Mucosa of rectum (tissue), 2 donors: ENCODE data around the gene ASB10.

Experiments
- H3K27ac ChIP-seq, 2 donors: one replicate each; pipeline ENCODE4 v1.7.0; 2013; ENCODE audit warnings: inconsistent platforms in 2 of 2, low read depth in 2 of 2, low read length in 2 of 2
- H3K27me3 ChIP-seq, 2 donors: one replicate each; pipeline ENCODE4 v1.7.0; 2013; ENCODE audit warnings: low read length in 2 of 2; ENCODE audit not compliant: control insufficient read depth in 2 of 2, insufficient read depth in 2 of 2
- H3K36me3 ChIP-seq, 2 donors: one replicate each; pipeline ENCODE4 v1.7.0; 2013; ENCODE audit warnings: low read length in 2 of 2; ENCODE audit not compliant: control insufficient read depth in 2 of 2, insufficient read depth in 2 of 2
- H3K4me1 ChIP-seq, 2 donors: one replicate each; pipeline ENCODE4 v1.7.0; 2013; ENCODE audit warnings: low read length in 2 of 2, mild to moderate bottlenecking in 1 of 2; ENCODE audit not compliant: control insufficient read depth in 2 of 2, insufficient read depth in 2 of 2
- H3K4me3 ChIP-seq, 2 donors: one replicate each; pipeline ENCODE4 v1.7.0; 2013; ENCODE audit warnings: low read length in 2 of 2
- H3K9ac ChIP-seq, 2 donors: one replicate each; pipeline ENCODE4 v1.7.0; 2013; ENCODE audit warnings: low read length in 2 of 2, low read depth in 1 of 2, mild to moderate bottlenecking in 1 of 2
- H3K9me3 ChIP-seq, 2 donors: one replicate each; pipeline ENCODE4 v1.7.0; 2013; ENCODE audit warnings: low read length in 2 of 2; ENCODE audit not compliant: control insufficient read depth in 2 of 2
- donor health status: healthy.
- donor health status: Normal muscosa, but diverticular disease.

ASB10 gene

GRCh38 chr7:151211155-151211772, 24.2 kb upstream of the ASB10 start:
- H3K4me1 ChIP-seq = no peaks in the 10 kb centered on the region
- H3K27me3 ChIP-seq = peaks cover 0 to 4% of the 10 kb centered on the region in 2 donors
- H3K27ac ChIP-seq = no peak overlapping the region
- peak overlapping the region in 1 of 2 donors; percentile 17 for H3K9ac ChIP-seq
- peaks cover 17 to 25% of the 10 kb centered on the region in 2 donors for H3K36me3 ChIP-seq
- no peaks in the 10 kb centered on the region for H3K9me3 ChIP-seq
- H3K4me3 ChIP-seq = no peak overlapping the region

DNA sequence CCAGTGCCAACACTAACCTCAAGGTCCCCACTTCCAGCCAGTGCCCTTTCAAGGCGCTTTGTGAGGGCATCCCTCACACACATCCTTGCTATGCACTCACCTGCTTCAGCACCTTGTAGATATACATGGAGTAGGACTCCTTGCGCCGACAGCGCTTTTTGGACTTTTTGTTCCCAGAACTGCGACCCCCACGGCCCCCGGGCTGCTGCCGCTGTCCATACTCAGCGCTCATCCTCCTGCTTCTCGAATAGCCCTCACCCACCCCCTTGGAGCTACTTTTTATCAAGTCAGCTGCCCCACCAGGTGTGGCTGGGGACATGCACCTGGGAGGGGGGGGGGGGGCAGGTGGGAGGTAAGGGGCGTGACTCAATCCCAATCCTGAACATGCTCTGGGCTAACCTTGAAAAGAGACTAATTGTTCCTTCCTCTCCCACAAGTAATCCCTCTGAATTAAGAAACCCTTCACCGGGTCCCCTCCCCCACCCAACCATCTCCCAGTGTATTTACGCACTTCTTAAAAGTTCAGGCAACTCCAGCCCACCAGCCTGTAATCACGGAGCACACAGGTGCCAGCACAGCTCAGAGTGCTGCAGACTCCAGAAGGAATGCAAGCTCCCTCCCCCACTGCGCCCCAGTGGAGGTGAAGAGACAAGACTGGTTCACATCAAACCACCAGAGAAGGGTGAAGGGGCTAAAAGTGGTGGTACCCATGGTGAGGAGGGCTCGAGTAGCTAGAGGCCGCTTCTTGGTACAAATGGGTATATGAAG, 23.2 kb upstream of the ASB10 start, which contains the start of gene H2BK1:
Gene H2BK1, minus strand, starts transcription at position 402 of the 768 bp plus-strand sequence. Its CDS starts 170 bp downstream, at position 232.
- Histone ChIP-seq H3K4me3 (no peak within 1 kb of the TSS), H3K9ac (no peak within 1 kb of the TSS), H3K36me3 (peaks cover 11 to 16% of the 10 kb centered on the region in 2 donors), H3K9me3 (no peaks in the 10 kb centered on the region), H3K4me1 (no peaks in the 10 kb centered on the region), H3K27ac (no peak within 1 kb of the TSS), H3K27me3 (peaks cover 0 to 4% of the 10 kb centered on the region in 2 donors)

- Histone ChIP-seq H3K4me1 (no peaks in the 10 kb centered on the region), H3K9ac (no peak overlapping the region), H3K9me3 (no peaks in the 10 kb centered on the region), H3K4me3 (no peak overlapping the region), H3K27ac (no peak overlapping the region), H3K27me3 (peaks cover 0 to 4% of the 10 kb centered on the region in 2 donors), H3K36me3 (peaks cover 9 to 10% of the 10 kb centered on the region in 2 donors)
Measured at GRCh38 chr7:151209588-151209987, 22.5 kb upstream of the ASB10 start.

DNA sequence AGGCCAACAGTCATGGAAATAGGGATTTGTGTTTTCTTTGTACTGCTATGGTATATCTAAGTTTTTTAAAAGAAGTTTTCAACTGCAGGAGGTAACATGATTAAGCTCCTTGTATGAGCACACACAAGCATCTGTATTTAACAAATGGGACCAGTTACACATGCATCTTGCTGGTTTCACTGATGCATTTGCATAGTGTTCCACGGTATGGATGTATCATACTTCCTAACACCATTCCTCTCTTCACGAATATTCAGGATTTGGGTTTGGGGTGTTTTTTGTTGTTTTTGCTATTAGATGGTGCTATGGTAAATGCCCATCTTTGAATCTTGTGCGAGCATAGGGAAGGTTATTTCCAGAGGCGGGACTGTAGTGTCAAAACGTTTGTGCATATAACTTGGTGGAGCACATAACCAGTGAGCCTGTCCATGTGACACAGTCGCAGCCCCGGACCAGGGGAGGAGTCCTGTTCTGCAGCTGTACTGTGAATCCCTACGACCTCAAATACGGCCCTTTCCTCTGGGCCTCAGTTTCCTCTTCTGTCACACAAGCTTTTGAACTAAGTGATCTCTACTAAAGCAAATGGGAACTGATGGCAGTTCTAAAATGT, 21.3 kb upstream of the ASB10 start:
- H3K9me3 ChIP-seq = no peaks in the 10 kb centered on the region
- no peak overlapping the region for H3K9ac ChIP-seq
- H3K27ac ChIP-seq = no peak overlapping the region
- H3K4me1 ChIP-seq = no peaks in the 10 kb centered on the region
- no peak overlapping the region for H3K4me3 ChIP-seq
- peaks cover 0 to 4% of the 10 kb centered on the region in 2 donors for H3K27me3 ChIP-seq
- no peaks in the 10 kb centered on the region for H3K36me3 ChIP-seq

- no peaks in the 10 kb centered on the region for H3K36me3 ChIP-seq
- H3K9ac ChIP-seq = no peak overlapping the region
- H3K27ac ChIP-seq = no peak overlapping the region
Measured at GRCh38 chr7:151207804-151208203, 20.8 kb upstream of the ASB10 start.

DNA sequence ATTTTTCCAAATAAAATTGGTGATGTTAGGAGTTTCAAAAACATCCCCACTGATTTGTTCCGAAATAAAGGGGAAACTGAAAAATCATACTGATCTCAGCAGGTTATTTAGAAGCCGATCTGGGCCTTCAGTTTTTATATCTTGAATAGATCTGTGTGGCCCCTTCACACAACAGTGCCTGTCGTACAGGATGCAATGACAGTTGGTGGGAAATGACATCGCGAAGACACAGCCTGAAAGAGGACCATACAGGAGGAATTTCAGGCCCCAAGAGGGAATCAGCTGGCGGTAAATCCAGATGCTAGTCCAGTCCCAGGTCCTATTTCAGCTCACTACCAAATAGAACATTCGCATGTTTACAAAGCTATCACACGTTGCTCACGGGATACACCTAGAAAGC, 20.3 kb upstream of the ASB10 start:
- Histone ChIP-seq H3K9me3 (no peaks in the 10 kb centered on the region), H3K4me3 (no peak overlapping the region), H3K4me1 (no peaks in the 10 kb centered on the region), H3K27ac (no peak overlapping the region), H3K36me3 (no peaks in the 10 kb centered on the region), H3K9ac (no peak overlapping the region), H3K27me3 (peaks cover 0 to 4% of the 10 kb centered on the region in 2 donors)

More at GRCh38 chr7:151207804-151208203, 20.8 kb upstream of the ASB10 start:
- Histone ChIP-seq H3K27me3 (peaks cover 0 to 4% of the 10 kb centered on the region in 2 donors), H3K4me1 (no peaks in the 10 kb centered on the region), H3K9me3 (no peaks in the 10 kb centered on the region), H3K4me3 (no peak overlapping the region)

- Histone ChIP-seq H3K36me3 (no peaks in the 10 kb centered on the region), H3K4me1 (no peaks in the 10 kb centered on the region), H3K9me3 (no peaks in the 10 kb centered on the region), H3K27me3 (peaks cover 0 to 4% of the 10 kb centered on the region in 2 donors), H3K27ac (no peak overlapping the region), H3K9ac (no peak overlapping the region), H3K4me3 (no peak overlapping the region)
Measured at GRCh38 chr7:151206914-151207313, 19.9 kb upstream of the ASB10 start.

- Histone ChIP-seq H3K9ac (no peak overlapping the region), H3K4me1 (no peaks in the 10 kb centered on the region), H3K4me3 (no peak overlapping the region), H3K36me3 (no peaks in the 10 kb centered on the region), H3K27ac (no peak overlapping the region), H3K27me3 (peaks cover 0 to 4% of the 10 kb centered on the region in 2 donors), H3K9me3 (no peaks in the 10 kb centered on the region)
Measured at GRCh38 chr7:151205730-151206129, 18.7 kb upstream of the ASB10 start.

DNA sequence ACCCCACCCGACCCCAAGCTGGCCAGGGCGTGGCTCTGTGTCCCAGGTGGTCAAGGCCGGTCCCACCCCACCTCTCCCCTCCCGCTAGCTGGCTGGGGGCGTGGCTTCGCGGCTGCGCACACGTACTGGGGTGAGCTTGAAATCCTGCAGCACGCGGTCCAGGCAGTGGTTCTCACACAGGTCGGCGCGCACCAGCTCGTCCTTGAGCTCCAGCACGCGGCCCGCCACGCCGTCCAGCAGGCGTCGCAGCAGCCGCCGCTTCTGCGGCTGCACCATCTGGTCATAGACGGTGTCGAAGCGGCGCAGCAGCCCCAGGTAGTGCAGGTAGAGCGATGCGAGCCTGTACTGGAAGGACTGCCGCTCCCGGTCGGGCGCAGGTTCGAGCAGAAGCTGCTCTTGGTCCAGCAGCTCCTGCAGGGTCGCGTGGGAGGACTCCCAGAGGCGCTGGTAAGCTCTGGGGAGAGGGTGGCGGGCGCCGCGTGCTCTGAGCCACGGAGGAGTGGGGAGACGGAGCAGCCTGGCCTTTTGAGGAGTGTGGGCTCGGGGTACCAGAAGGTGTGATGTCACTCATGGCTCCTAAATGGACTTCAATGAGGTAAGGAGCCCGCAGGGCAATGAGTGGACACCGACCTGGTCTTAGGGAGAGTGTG, 17.5 kb upstream of the ASB10 start:
- Histone ChIP-seq H3K4me1 (no peaks in the 10 kb centered on the region), H3K36me3 (no peaks in the 10 kb centered on the region), H3K27ac (no peak overlapping the region), H3K9me3 (no peaks in the 10 kb centered on the region), H3K27me3 (peaks cover 0 to 4% of the 10 kb centered on the region in 2 donors), H3K4me3 (no peak overlapping the region), H3K9ac (no peak overlapping the region)

- Histone ChIP-seq H3K9ac (no peak overlapping the region), H3K9me3 (no peaks in the 10 kb centered on the region), H3K27ac (no peak overlapping the region), H3K36me3 (no peaks in the 10 kb centered on the region), H3K4me3 (no peak overlapping the region), H3K27me3 (peaks cover under 1 to 4% of the 10 kb centered on the region in 2 donors), H3K4me1 (no peaks in the 10 kb centered on the region)
Measured at GRCh38 chr7:151202836-151203235, 15.8 kb upstream of the ASB10 start.
